GM10248 (cell line): Measurements from ENCODE around the gene TRIM32.

Experiments
- CTCF ChIA-PET: fragments of 300-600 bp; sonication (Branson Sonifier 250); formaldehyde crosslinking; extraction: SDS; loops from one replicate; lab custom pipeline; 2021; ENCODE audit warnings: antibody characterized with exemption; lab: Yijun Ruan, JAX
- POLR2A ChIA-PET: fragments of 350-650 bp; sonication (Branson Sonifier 250); formaldehyde crosslinking; extraction: SDS; loops from one replicate; lab custom pipeline; 2020; ENCODE audit warnings: antibody characterized with exemption; lab: Yijun Ruan, JAX
- DNase-seq: peaks from one replicate; pipeline ENCODE4 v3.0.0; 2012; ENCODE audit errors: extremely low spot score
- TF ChIP-seq, protein P1 (sequence below): IDR thresholded peaks from 2 replicates; pipeline ENCODE4 v1.5.1; 2012; ENCODE audit warnings: mild to moderate bottlenecking, low read depth; ENCODE audit errors: extremely low read depth, missing control alignments, control extremely low read depth

The TRIM32 gene, protein sequence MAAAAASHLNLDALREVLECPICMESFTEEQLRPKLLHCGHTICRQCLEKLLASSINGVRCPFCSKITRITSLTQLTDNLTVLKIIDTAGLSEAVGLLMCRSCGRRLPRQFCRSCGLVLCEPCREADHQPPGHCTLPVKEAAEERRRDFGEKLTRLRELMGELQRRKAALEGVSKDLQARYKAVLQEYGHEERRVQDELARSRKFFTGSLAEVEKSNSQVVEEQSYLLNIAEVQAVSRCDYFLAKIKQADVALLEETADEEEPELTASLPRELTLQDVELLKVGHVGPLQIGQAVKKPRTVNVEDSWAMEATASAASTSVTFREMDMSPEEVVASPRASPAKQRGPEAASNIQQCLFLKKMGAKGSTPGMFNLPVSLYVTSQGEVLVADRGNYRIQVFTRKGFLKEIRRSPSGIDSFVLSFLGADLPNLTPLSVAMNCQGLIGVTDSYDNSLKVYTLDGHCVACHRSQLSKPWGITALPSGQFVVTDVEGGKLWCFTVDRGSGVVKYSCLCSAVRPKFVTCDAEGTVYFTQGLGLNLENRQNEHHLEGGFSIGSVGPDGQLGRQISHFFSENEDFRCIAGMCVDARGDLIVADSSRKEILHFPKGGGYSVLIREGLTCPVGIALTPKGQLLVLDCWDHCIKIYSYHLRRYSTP

DNA sequence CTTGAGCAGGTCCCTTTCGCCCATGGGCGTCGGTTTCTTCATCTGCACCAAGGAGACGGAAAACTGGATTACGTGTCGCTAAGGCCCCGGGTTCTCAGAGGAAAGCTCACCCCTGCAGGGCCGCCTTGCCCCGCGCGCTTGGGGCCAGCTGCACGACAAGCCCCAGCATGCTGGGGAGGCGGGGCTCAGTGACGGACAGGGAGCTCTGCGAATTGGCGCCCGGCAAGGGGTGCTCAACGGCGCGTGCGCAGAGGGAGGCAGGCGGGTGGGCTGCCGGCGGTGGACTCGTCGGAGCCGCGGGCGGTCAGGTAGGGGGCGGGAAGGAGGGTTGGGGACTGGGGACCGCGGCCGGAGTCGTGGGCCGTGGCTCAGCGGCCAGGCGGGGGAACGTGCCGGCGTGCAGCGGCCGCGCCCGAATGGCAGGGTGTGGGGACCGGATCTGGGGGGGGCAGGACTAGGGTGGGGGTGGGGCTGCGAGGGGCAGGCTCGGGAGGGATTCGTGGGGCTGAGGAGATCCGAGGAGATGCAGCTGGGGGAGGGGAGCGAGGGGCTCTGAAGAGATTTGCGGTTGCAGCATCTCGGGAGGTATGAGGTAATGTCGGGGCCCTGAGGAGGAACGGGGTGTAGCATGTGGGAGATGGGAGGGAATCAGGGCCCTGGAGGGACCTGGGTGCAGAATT is at the start of gene TRIM32:
Gene TRIM32 (plus strand): TSS at position 232 of the 680 bp plus-strand sequence. CDS start 10,438 bp downstream, outside the sequence.
- ChIA-PET CTCF (interaction anchor here (1.0 to 1.5 kb wide), 4 partner anchors 10 to 174 kb away, joined by 3 to 5 read pairs (median 3); no protein-coding TSS in a partner anchor), POLR2A (no interaction called here)
- peak; percentile 96 for DNase-seq
- TF ChIP-seq, protein P1, sequence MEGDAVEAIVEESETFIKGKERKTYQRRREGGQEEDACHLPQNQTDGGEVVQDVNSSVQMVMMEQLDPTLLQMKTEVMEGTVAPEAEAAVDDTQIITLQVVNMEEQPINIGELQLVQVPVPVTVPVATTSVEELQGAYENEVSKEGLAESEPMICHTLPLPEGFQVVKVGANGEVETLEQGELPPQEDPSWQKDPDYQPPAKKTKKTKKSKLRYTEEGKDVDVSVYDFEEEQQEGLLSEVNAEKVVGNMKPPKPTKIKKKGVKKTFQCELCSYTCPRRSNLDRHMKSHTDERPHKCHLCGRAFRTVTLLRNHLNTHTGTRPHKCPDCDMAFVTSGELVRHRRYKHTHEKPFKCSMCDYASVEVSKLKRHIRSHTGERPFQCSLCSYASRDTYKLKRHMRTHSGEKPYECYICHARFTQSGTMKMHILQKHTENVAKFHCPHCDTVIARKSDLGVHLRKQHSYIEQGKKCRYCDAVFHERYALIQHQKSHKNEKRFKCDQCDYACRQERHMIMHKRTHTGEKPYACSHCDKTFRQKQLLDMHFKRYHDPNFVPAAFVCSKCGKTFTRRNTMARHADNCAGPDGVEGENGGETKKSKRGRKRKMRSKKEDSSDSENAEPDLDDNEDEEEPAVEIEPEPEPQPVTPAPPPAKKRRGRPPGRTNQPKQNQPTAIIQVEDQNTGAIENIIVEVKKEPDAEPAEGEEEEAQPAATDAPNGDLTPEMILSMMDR = no peak

DNA sequence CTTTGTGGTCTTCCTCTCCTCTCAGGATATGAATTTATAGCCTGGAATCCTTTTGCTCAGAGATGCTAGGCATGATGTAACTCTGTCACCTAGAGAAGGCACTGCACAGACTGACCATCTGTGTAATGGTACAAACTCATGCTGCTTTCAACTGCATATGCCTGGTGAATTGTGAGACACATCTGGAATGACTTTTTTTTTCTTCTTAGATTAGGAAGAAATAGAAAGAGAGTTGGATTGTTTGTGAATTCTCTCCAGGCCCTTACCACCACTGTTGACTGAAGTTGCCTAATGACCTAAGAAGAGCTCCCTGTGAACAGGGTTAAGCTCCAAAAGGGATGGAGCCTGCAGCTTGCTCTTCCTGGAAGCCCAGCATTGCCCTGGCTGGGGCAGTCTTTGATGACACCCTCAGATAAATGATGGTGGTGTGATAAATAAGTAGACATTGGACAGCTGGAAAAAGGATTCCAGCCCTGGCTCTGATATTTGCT is 47.8 kb upstream of the TRIM32 start:
- POLR2A ChIA-PET = no interaction called here
- TF ChIP-seq, protein P1 = no peak
- no peak for DNase-seq
- CTCF ChIA-PET = interaction anchor here (0.9 to 1.1 kb wide), 2 partner anchors 49 to 1046 kb away, joined by 3 to 4 read pairs; no protein-coding TSS in a partner anchor

DNA sequence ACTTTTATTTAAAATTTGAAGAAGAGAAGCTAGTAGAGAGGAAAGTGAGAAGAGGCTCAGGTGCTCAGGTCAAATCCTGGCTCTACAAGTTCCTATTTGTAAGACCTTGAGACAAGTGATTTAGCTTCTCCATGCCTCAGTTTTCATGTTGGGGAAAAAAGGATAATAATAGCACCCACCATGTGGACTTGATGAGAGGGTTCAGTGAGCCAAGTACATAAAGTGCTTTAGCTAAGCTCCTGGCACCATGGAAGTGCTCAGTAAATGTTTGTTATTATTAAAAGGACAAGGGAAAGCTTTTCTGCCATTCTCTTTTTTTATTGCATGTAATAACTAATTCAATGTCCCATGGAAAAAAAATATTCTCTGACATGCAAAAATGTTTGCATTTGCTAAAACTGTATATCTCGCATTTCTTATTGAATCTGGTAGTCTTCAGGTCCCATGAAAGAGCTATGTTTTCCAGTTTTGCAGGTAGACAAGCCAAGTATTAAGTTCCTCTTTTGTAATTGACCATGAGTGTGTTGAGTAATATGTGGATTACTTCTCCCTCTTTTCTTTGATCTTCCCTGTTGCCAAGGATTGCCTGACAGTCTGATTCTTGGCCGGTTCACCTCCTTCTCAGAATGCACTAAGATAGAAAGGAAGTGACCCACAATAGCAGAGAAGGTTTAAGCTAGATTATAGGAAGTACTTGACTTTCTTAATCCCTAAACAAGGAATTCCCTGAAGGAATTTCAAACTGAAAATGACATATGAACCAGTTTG is 45.6 kb upstream of the TRIM32 start:
- POLR2A ChIA-PET = no interaction called here
- CTCF ChIA-PET = interaction anchor here (1.6 to 2.0 kb wide), 2 partner anchors 12 to 1048 kb away, joined by 3 to 5 read pairs; no protein-coding TSS in a partner anchor
- no peak for DNase-seq
- TF ChIP-seq, protein P1 = no peak

DNA sequence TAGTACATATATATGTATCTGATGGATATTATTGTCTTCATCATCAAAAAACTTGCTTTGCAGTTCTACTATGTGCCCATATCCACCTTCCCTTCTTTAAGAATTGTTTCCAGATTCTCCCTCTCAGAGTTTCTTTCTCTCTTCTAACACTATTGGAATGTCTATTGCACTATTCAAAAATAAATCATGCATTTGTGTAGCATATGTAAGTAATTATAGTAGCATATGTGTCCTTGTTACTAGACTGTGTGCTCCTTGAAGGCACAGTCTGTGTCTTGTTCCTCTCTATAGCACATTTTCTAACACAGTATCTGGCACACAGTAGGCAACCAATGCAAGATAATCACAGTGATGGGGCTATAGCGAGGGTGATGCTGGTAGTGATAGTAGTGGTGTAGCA is 43.4 kb upstream of the TRIM32 start:
- ChIA-PET CTCF (interaction anchor here (0.9 kb wide), 1 partner anchor 18 kb away, joined by 3 read pairs; no protein-coding TSS in a partner anchor), POLR2A (no interaction called here)

DNA sequence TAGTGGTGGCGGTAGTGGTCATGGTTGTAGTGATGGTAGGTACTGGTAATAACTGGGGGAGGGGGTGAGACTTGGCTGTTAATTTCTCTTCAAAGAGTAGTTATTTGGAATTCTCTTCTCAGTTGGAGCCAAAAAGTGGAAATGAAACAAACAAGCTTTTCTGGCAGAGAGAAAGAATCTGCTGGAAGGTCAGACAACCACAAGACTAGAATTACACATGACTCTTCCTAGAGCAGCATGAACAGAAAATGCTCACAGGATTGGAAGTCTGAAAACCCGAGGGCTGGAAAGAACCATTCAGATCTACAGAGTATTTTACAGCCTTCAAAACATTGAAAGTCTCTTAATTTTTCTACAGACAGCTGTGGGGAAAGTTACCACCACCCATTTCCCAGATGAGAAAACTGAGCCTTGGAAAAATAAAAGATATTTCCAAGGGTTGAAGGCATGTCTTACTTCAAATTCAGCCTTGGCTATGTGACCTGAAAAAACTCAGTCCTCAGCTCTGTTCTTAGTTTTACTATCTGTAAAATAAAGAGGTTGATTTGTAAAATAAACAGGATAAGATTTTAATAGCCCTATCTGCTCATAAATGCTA is 42.9 kb upstream of the TRIM32 start:
- POLR2A ChIA-PET = no interaction called here
- CTCF ChIA-PET = interaction anchor here (4.5 kb wide), 1 partner anchor 9 kb away, joined by 25 read pairs; no protein-coding TSS in a partner anchor
- no peak for DNase-seq
- TF ChIP-seq, protein P1 = no peak

More for the DNA sequence above, 43.4 kb upstream of the TRIM32 start:
- TF ChIP-seq, protein P1 = no peak
- no peak for DNase-seq
